GM20000 (cell line): Measurements from ENCODE around the gene LDLRAD2.

ENCODE experiments used
- DNase-seq: peaks from one replicate; pipeline ENCODE4 v3.0.0; 2012; ENCODE audit warnings: low spot score
- CTCF ChIP-seq: IDR thresholded peaks from 2 replicates; pipeline ENCODE4 v1.5.1; 2012; ENCODE audit warnings: mild to moderate bottlenecking, control low read depth; ENCODE audit errors: extremely low read depth, missing control alignments

The LDLRAD2 gene

GRCh38 chr1:21841852-21842466 is 29.9 kb downstream of the LDLRAD2 start:
- TF ChIP-seq CTCF, result no peak
- DNase-seq, result no peak

- no peak for DNase-seq
- no peak for TF ChIP-seq CTCF
These were observed 30.6 kb downstream of the LDLRAD2 start for GRCh38 chr1:21842606-21843162.

GRCh38 chr1:21843208-21843607 is 31.1 kb downstream of the LDLRAD2 start:
- no peak for DNase-seq
- no peak for TF ChIP-seq CTCF

- no peak for TF ChIP-seq CTCF
- no peak for DNase-seq
These were observed 31.9 kb downstream of the LDLRAD2 start for GRCh38 chr1:21843996-21844395.

- no peak for TF ChIP-seq CTCF
- no peak for DNase-seq
These were observed 33.9 kb downstream of the LDLRAD2 start for GRCh38 chr1:21845646-21846641.

GRCh38 chr1:21847223-21848205 is 35.4 kb downstream of the LDLRAD2 start:
- DNase-seq, result no peak
- TF ChIP-seq CTCF, result no peak
